HL-60 (cell line): ENCODE results near the gene SMIM3.
A peak's percentile ranks its signal among the peaks of the same experiment; 100 is the strongest.

Experiments used
- DNase-seq, 2 experiments: peaks; one replicate each; pipeline ENCODE4 v3.0.0-alpha.2; 2010 to 2020; ENCODE audit warnings: low read depth in 1 of 2, low spot score in 1 of 2
- H3K27ac ChIP-seq: fragments of 250-450 bp; sonication (Bioruptor Pico); replicated peaks from 2 replicates; pipeline ENCODE4 v1.5.1; 2020; ENCODE audit warnings: mild to moderate bottlenecking, moderate library complexity
- H3K27me3 ChIP-seq: fragments of 250-450 bp; sonication (Bioruptor Pico); 2 replicates; pipeline ENCODE4 v1.5.1; 2021; ENCODE audit warnings: mild to moderate bottlenecking, moderate library complexity; ENCODE audit not compliant: insufficient read depth, poor library complexity, severe bottlenecking
- H3K4me3 ChIP-seq: replicated peaks from 2 replicates; pipeline ENCODE4 v1.5.1; 2011; ENCODE audit warnings: mild to moderate bottlenecking, control low read depth, low read length; ENCODE audit not compliant: insufficient read depth
- CTCF ChIP-seq: IDR thresholded peaks from one replicate; pipeline ENCODE4 v1.5.1; 2011; ENCODE audit warnings: low read length, control low read depth, inconsistent platforms; ENCODE audit not compliant: insufficient read depth
- GABPA ChIP-seq: IDR thresholded peaks from 2 replicates; pipeline ENCODE4 v1.6.1; 2012; ENCODE audit warnings: low read depth
- POLR2AphosphoS5 ChIP-seq: IDR thresholded peaks from 2 replicates; pipeline ENCODE4 v1.6.1; 2012; ENCODE audit warnings: low read depth
- SPI1 ChIP-seq: IDR thresholded peaks from 2 replicates; pipeline ENCODE4 v1.6.1; 2012; ENCODE audit warnings: low read depth, mild to moderate bottlenecking, borderline replicate concordance
- TF ChIP-seq, protein P1 (sequence below): IDR thresholded peaks from 2 replicates; pipeline ENCODE4 v1.6.1; 2012; ENCODE audit warnings: low read depth; ENCODE audit not compliant: insufficient replicate concordance

Gene SMIM3

DNA sequence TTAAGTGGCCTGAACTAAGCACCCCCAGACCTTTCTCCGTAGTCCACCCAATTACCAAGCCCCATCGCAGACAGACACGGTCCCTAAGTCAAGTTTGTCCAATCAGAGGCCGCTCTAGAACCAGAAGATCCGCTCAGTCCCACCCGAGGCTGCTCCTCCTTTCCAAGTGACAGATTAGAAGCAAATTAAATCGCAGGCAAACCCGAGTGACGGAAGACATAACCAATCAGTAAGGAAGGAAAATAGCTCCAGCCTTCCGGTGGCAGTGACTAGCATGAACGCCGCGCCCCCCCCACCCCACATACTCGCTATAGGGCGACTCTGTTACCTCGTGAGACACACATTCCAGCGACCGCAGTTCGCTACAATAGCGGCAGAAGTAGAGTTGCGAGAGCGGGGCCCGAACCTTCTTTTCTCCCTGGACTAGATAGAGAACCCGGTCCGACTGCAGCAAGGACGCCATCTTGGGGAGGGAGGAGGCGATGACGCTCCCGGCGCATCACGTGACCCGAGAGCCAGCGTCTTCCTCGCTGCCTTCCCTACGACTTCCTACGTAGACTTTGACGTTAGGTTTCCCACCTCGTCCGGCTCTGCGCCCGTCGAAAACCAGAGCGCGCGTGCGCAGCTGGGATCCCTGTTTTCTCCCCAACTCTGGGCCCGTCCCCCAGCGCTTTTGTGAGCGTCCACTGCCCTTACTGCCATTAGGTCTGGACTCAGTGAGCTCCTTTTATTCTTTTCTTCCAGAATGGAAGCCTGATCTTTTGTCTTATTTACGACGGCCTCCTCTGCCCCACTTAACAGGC, 19.8 kb upstream of the SMIM3 start, which contains the start of gene DCTN4:
DCTN4 (minus strand) TSS at position 487 of the 803 bp plus-strand sequence; CDS start at position 463, 24 bp downstream.
- DNase-seq = peak; percentile 97 to 98
- peak within 1 kb of the TSS; percentile 91 for H3K27ac ChIP-seq

DNA sequence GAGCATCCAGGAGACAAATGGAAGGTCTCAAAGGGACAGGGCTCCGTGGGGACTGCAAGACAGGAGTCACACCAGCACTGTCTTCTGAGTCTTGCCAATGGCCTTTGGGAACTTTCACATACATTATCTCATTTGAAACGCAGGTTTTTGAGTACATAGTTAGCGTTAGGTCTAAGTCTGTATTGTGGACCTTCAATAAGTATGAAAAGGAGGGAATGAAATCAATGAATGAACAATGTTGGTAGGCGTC, 19.3 kb upstream of the SMIM3 start:
- TF ChIP-seq POLR2AphosphoS5 = no peak
- no peak for TF ChIP-seq SPI1
- TF ChIP-seq, protein P1, sequence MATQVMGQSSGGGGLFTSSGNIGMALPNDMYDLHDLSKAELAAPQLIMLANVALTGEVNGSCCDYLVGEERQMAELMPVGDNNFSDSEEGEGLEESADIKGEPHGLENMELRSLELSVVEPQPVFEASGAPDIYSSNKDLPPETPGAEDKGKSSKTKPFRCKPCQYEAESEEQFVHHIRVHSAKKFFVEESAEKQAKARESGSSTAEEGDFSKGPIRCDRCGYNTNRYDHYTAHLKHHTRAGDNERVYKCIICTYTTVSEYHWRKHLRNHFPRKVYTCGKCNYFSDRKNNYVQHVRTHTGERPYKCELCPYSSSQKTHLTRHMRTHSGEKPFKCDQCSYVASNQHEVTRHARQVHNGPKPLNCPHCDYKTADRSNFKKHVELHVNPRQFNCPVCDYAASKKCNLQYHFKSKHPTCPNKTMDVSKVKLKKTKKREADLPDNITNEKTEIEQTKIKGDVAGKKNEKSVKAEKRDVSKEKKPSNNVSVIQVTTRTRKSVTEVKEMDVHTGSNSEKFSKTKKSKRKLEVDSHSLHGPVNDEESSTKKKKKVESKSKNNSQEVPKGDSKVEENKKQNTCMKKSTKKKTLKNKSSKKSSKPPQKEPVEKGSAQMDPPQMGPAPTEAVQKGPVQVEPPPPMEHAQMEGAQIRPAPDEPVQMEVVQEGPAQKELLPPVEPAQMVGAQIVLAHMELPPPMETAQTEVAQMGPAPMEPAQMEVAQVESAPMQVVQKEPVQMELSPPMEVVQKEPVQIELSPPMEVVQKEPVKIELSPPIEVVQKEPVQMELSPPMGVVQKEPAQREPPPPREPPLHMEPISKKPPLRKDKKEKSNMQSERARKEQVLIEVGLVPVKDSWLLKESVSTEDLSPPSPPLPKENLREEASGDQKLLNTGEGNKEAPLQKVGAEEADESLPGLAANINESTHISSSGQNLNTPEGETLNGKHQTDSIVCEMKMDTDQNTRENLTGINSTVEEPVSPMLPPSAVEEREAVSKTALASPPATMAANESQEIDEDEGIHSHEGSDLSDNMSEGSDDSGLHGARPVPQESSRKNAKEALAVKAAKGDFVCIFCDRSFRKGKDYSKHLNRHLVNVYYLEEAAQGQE = no peak
- no peak for TF ChIP-seq CTCF
- TF ChIP-seq GABPA = no peak
- DNase-seq = no peak
- Histone ChIP-seq H3K4me3 (no peak overlapping the region), H3K27ac (peak overlapping the region; percentile 91), H3K27me3 (no peaks in the 10 kb centered on the region)

More for the DNA sequence above, 19.8 kb upstream of the SMIM3 start, which contains the start of gene DCTN4:
- TF ChIP-seq, protein P1 = peak; percentile 73
- TF ChIP-seq CTCF (no peak), POLR2AphosphoS5 (peak; percentile 78), SPI1 (no peak), GABPA (peak; percentile 64)
- H3K4me3 ChIP-seq = peak within 1 kb of the TSS; percentile 69
- H3K27me3 ChIP-seq = no peaks in the 10 kb centered on the region

GRCh38 chr5:150762211-150762610, 16.3 kb upstream of the SMIM3 start:
- TF ChIP-seq, protein P1 = no peak
- TF ChIP-seq SPI1 (peak; percentile 38; the same call in 1 of the 2 replicates), GABPA (no peak), POLR2AphosphoS5 (peak; percentile 40; the same call in 1 of the 2 replicates)
- Histone ChIP-seq H3K27me3 (no peaks in the 10 kb centered on the region), H3K4me3 (no peak overlapping the region), H3K27ac (peak overlapping the region; percentile 92)
- DNase-seq = peak; percentile 89 to 92
